HEK293T (cell line): Measurements from ENCODE around the gene PCMT1.

Source experiments
- BHLHE40 ChIP-seq: fragments of 450-650 bp; IDR thresholded peaks from 2 replicates; pipeline ENCODE4 v1.6.1; 2016; ENCODE audit warnings: mild to moderate bottlenecking, moderate library complexity, borderline replicate concordance
- FOXK2 ChIP-seq: fragments of 450-650 bp; IDR thresholded peaks from 2 replicates; pipeline ENCODE4 v1.6.1; 2016; ENCODE audit warnings: mild to moderate bottlenecking
- PKNOX1 ChIP-seq: fragments of 450-650 bp; IDR thresholded peaks from 2 replicates; pipeline ENCODE4 v1.6.1; 2016
- SP1 ChIP-seq: fragments of 450-650 bp; IDR thresholded peaks from 2 replicates; pipeline ENCODE4 v1.6.1; 2017

- no peak for TF ChIP-seq BHLHE40
- TF ChIP-seq FOXK2: no peak
- no peak for TF ChIP-seq SP1
- no peak for TF ChIP-seq PKNOX1
Measured at GRCh38 chr6:149859938-149860337, 110.4 kb downstream of the PCMT1 start.
